22Rv1 (cell line): ENCODE data around the gene NPHP4.
"Not testable (repeated sequence)": the region's sequence is repeated elsewhere in the genome, so short reads cannot be mapped to it uniquely, and the experiment has no call there.

Experiments
- H3K27ac ChIP-seq: fragments of 450-650 bp; 2 replicates; pipeline ENCODE4 v1.5.1; 2017
- ZFX ChIP-seq: fragments of 450-650 bp; IDR thresholded peaks from 2 replicates; pipeline ENCODE4 v1.6.1; 2017; ENCODE audit warnings: antibody characterized with exemption, borderline replicate concordance
- TF ChIP-seq, protein P1 (sequence below): fragments of 450-650 bp; IDR thresholded peaks from 2 replicates; pipeline ENCODE4 v1.5.1; 2017; ENCODE audit warnings: mild to moderate bottlenecking

NPHP4 gene

DNA sequence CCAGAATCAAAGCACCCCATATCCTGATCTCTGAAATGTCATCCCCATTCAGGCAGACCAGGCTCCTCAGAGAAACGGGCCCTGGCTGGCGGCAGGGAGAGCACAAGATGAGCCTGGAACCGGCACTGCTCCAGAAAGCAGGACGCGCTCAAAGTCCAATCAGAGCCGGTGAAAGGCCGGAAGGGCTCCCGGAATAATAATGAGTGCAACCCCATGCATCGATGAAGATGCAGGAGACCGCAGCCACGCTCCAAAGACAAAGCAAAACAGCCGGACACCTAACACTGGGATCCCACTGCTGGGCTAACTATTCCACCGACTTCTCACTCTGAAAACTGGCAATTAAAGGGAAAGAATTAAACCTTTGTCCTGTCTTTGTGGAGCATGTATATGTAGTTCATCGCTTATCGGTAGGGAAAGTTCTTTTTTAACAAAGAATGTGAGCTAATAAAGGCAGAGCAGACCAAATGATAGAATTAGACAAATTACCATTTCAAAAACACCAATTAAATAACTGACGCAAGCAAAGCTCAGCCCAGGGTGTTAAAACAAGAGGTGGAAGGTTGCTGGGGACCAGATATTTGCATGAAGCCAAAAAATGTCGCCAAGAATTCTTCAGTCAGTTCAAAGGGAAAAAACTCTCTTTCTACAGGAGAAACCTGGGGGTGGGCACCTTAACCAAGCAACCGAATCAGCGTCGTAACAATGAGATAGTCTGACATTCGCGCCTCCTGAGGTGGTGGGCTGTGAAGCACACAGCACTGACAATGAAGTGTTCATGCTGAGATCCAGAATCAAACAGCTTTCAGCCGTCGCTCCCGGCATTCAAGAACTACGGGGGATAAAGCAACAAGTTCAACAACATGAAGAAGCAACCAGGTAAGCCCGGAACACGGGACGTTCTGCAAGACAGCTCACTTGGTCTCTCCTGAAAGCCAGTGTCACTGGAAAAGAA, 95.2 kb downstream of the NPHP4 start:
- no peak for TF ChIP-seq ZFX
- TF ChIP-seq, protein P1, sequence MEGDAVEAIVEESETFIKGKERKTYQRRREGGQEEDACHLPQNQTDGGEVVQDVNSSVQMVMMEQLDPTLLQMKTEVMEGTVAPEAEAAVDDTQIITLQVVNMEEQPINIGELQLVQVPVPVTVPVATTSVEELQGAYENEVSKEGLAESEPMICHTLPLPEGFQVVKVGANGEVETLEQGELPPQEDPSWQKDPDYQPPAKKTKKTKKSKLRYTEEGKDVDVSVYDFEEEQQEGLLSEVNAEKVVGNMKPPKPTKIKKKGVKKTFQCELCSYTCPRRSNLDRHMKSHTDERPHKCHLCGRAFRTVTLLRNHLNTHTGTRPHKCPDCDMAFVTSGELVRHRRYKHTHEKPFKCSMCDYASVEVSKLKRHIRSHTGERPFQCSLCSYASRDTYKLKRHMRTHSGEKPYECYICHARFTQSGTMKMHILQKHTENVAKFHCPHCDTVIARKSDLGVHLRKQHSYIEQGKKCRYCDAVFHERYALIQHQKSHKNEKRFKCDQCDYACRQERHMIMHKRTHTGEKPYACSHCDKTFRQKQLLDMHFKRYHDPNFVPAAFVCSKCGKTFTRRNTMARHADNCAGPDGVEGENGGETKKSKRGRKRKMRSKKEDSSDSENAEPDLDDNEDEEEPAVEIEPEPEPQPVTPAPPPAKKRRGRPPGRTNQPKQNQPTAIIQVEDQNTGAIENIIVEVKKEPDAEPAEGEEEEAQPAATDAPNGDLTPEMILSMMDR, result no peak
- H3K27ac ChIP-seq, result no peak overlapping the region

DNA sequence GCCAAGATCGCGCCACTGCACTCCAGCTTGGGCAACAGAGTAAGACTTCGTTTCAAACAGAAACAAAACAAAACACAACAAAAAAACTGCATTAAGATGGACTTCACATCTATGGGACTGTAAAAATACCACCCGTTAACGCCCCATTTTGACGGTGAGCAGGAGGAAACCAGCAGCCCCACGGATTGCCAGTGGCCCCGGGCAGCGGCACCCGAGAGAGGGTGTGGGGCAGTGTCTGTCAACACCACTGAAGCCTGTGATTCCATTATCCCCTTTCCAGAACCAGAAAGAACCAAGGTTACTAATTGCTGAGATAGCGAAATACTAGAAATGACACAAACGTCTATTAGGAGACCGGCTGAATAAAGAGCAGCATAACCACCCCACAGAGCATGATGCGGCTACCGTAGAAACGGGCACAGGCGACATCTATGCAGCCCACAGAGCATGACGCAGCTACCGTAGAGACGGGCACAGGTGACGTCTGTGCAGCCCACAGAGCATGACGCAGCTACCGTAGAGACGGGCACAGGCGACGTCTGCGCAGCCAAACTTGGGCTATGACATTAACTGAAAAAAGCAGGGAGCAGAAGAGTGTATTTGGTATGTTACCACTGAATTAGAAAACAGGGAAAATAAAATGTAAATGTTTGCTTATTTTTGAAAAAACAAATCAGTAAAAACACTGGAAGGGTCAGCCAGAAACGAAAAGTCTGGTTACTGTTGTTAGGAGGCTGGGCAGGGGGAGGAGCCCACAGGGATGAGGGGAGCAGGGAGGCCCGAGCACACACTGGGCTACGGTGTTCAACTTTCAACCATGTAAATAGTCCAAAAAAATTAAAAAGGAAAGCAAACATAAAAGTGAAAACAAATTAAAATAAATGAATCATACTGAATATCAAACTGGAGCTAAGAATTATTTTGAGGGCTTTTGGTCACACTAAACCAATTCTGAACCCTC, 96.5 kb downstream of the NPHP4 start:
- no peak overlapping the region for H3K27ac ChIP-seq
- TF ChIP-seq, protein P1, result no peak
- no peak for TF ChIP-seq ZFX

DNA sequence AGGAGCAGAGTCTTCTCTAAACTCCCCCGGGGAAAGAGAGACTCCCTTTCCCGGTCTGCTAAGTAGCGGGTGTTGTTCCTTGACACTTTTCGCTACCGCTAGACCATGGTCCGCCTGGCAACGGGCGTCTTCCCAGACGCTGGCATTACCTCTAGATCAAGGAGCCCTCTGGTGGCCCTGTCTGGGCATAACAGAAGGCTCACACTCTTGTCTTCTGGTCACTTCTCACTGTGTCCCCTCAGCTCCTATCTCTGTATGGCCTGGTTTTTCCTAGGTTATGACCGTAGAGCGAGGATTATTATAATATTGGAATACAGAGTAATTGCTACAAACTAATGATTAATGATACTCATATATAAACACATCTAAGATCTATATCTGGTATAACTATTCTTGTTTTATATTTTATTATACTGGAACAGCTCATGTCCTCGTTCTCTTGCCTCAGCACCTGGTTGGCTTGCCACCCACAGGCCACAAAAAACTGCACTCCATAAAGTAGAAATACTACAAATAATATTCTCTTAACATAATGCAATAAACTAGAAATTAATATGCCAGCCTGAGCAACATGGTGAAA, 98.4 kb downstream of the NPHP4 start:
- TF ChIP-seq, protein P1, result peak; percentile 69
- H3K27ac ChIP-seq, result not testable (repeated sequence)

DNA sequence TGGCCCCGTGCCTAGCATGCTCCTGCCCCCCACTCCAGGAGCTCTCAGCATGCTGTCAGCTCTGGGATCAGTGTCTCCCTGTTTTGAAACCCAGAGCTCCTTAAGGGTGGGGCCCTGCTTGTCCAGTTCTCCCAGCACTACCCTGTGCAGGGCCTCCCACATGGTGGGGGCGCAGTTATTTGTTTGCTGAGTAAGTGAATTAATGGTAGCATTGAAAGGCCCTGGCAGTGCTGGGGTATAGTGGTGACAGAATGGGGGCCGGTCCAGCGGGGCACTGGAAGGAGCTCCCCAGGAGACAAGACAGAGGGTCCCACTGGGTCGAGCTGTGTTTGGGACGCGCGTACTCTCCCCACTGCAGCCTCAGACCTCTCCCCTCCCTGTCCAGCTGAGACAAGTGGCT, 99.9 kb downstream of the NPHP4 start:
- no peak for TF ChIP-seq ZFX
- TF ChIP-seq, protein P1, result no peak

DNA sequence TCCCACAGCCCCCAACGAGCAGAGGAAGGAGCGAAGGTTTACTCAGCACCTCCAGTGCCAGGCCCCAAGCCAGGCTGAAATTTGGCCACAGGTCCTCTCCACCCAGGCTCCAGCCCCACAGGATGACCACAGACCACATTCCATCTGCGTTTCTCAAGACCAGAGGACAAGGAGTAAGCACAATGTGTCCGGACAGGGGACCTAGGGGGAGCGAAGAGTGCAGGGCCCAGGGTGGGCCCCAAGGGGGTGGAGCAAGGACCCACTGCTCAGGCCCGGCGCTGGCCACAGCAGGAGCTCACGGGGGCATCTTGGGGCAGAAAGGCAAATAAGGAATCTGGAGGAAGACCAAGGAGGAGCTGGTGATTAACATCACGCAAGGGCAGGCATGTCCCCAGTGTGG, 100.5 kb downstream of the NPHP4 start:
- no peak overlapping the region for H3K27ac ChIP-seq
- TF ChIP-seq ZFX, result no peak
- TF ChIP-seq, protein P1, result no peak

More for the DNA sequence above, 99.9 kb downstream of the NPHP4 start:
- no peak overlapping the region for H3K27ac ChIP-seq

DNA sequence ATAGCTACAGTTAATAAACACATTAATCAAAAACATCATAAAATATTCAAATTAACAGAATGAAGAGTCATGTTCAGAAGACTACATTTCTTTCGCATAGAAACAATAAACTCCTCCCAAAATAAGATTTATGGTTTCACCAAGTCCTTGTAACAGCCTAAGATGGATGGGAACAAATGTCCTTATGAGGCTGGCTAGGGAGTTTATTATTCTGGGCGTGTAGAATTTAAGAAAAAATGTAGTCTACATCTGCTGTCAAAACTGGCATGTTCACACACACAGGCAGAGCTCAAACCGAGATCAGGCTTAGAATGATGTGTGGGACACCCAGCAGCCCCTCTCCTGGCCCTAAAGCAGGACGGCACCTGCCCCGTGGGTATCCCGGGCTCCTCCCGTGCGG, 101.1 kb downstream of the NPHP4 start:
- TF ChIP-seq ZFX, result no peak
- TF ChIP-seq, protein P1, result no peak
- no peak overlapping the region for H3K27ac ChIP-seq
